SK-N-SH (cell line): ENCODE data around the gene ZNF106. TPM values are rescaled to one million over a fixed set of nuclear protein-coding genes. Genes with fewer than 3 reads are reported as not detected.
A peak's percentile ranks its signal among the peaks of the same experiment; 100 is the strongest.

Experiments
- CTCF ChIA-PET: fragments of 300-600, 350-600 bp; formaldehyde crosslinking; extraction: SDS; loops from one replicate; lab custom pipeline; 2021; lab: Yijun Ruan, JAX
- POLR2A ChIA-PET: fragments of 350-600 bp; sonication (Branson Sonifier 250); formaldehyde crosslinking; extraction: SDS; loops from one replicate; lab custom pipeline; 2020; ENCODE audit warnings: antibody characterized with exemption, inconsistent platforms; lab: Yijun Ruan, JAX
- DNase-seq: peaks from one replicate; pipeline ENCODE4 v3.0.0; 2012
- H2AFZ ChIP-seq: fragments of 200-600 bp; sonication (generic); 2 replicates; pipeline ENCODE4 v1.8.1; 2016; ENCODE audit warnings: antibody characterized with exemption, mild to moderate bottlenecking, low read depth
- H3F3A ChIP-seq: fragments of 200-600 bp; sonication (generic); replicated peaks from 2 replicates; pipeline ENCODE3; 2016; ENCODE audit warnings: antibody characterized with exemption, mild to moderate bottlenecking; ENCODE audit not compliant: insufficient read depth
- H3K27ac ChIP-seq, 2 experiments: fragments of 200-500 bp in 1 of 2; fragments of 200-600 bp in 1 of 2; sonication (Bioruptor generic) in 1 of 2; sonication (generic), shearing (Covaris generic) in 1 of 2; 2 replicates each; pipeline versions ENCODE4 v1.5.1 to v1.6.1; 2014 to 2016; ENCODE audit warnings: low read depth in 2 of 2, inconsistent platforms in 1 of 2, low read length in 1 of 2, mild to moderate bottlenecking in 1 of 2, mixed read lengths in 1 of 2
- H3K27me3 ChIP-seq: fragments of 200-600 bp; sonication (generic), shearing (Covaris generic); 2 replicates; pipeline ENCODE4 v1.6.1; 2016; ENCODE audit warnings: mixed run types; ENCODE audit not compliant: insufficient read depth
- H3K36me3 ChIP-seq, 2 experiments: fragments of 200-500 bp in 1 of 2; fragments of 200-600 bp in 1 of 2; sonication (Bioruptor generic) in 1 of 2; sonication (generic) in 1 of 2; replicated peaks in 1 of 2; 2 replicates each; pipeline versions ENCODE3 to v1.5.1; 2014 to 2016; ENCODE audit warnings: low read length in 1 of 2, mild to moderate bottlenecking in 1 of 2; ENCODE audit not compliant: insufficient read depth in 2 of 2, control insufficient read depth in 1 of 2
- H3K4me1 ChIP-seq, 2 experiments: fragments of 200-500 bp in 1 of 2; fragments of 200-600 bp in 1 of 2; sonication (Bioruptor generic) in 1 of 2; sonication (generic), shearing (Covaris generic) in 1 of 2; 2 replicates each; pipeline versions ENCODE4 v1.5.1 to v1.6.1; 2014 to 2016; ENCODE audit warnings: low read depth in 1 of 2, low read length in 1 of 2, mixed run types in 1 of 2; ENCODE audit not compliant: insufficient read depth in 2 of 2, control insufficient read depth in 1 of 2
- H3K4me2 ChIP-seq: fragments of 200-600 bp; sonication (generic), shearing (Covaris generic); 2 replicates; pipeline ENCODE4 v1.6.1; 2017; ENCODE audit warnings: mixed run types
- H3K4me3 ChIP-seq, 2 experiments: fragments of 200-500 bp in 1 of 2; fragments of 200-600 bp in 1 of 2; sonication (Bioruptor generic) in 1 of 2; sonication (generic), shearing (Covaris generic) in 1 of 2; 2 replicates each; pipeline versions ENCODE4 v1.5.1 to v1.8.1; 2014 to 2016; ENCODE audit warnings: low read depth in 2 of 2, inconsistent platforms in 1 of 2, low read length in 1 of 2, mild to moderate bottlenecking in 1 of 2, mixed read lengths in 1 of 2, moderate library complexity in 1 of 2
- H3K79me2 ChIP-seq: fragments of 200-600 bp; sonication (generic); 2 replicates; pipeline ENCODE4 v1.8.1; 2017; ENCODE audit warnings: mild to moderate bottlenecking; ENCODE audit not compliant: insufficient read depth
- H3K9ac ChIP-seq: fragments of 200-600 bp; sonication (generic); 2 replicates; pipeline ENCODE4 v1.6.1; 2017; ENCODE audit warnings: mixed run types
- H3K9me2 ChIP-seq: fragments of 200-600 bp; sonication (generic); 2 replicates; pipeline ENCODE4 v1.6.1; 2017; ENCODE audit warnings: mixed run types
- H3K9me3 ChIP-seq: fragments of 200-600 bp; sonication (generic); 2 replicates; pipeline ENCODE4 v1.6.1; 2017; ENCODE audit warnings: mixed run types, mild to moderate bottlenecking, moderate library complexity
- H4K20me1 ChIP-seq: fragments of 200-600 bp; sonication (generic); 2 replicates; pipeline ENCODE4 v1.6.1; 2017; ENCODE audit warnings: mild to moderate bottlenecking, mixed run types; ENCODE audit not compliant: insufficient read depth
- ELF1 ChIP-seq: IDR thresholded peaks from 2 replicates; pipeline ENCODE4 v1.4.0; 2012
- EP300 ChIP-seq, 2 experiments: IDR thresholded peaks; 2 replicates each; pipeline versions ENCODE4 v1.4.0 to v1.6.1; 2012; ENCODE audit warnings: borderline replicate concordance in 1 of 2, low read depth in 1 of 2, low read length in 1 of 2
- FOXM1 ChIP-seq: IDR thresholded peaks from 2 replicates; pipeline ENCODE4 v1.4.0; 2012; ENCODE audit warnings: low read depth, mild to moderate bottlenecking
- GABPA ChIP-seq: IDR thresholded peaks from 2 replicates; pipeline ENCODE4 v1.4.0; 2012; ENCODE audit warnings: low read depth, mild to moderate bottlenecking
- IRF3 ChIP-seq: fragments of 150-350 bp; IDR thresholded peaks from 2 replicates; pipeline ENCODE4 v1.6.1; 2016; ENCODE audit warnings: mild to moderate bottlenecking, low read depth, low read length
- MEF2A ChIP-seq: IDR thresholded peaks from 2 replicates; pipeline ENCODE4 v1.4.0; 2012; ENCODE audit warnings: low read depth, borderline replicate concordance
- RAD21 ChIP-seq: IDR thresholded peaks from 2 replicates; pipeline ENCODE4 v1.6.1; 2012; ENCODE audit warnings: mild to moderate bottlenecking, low read length
- RFX5 ChIP-seq: IDR thresholded peaks from 2 replicates; pipeline ENCODE4 v1.6.1; 2012; ENCODE audit warnings: mild to moderate bottlenecking, improper control_type of control experiment, low read length
- SMC3 ChIP-seq: IDR thresholded peaks from 2 replicates; pipeline ENCODE4 v1.6.1; 2012; ENCODE audit warnings: low read depth, low read length, improper control_type of control experiment
- TAF1 ChIP-seq: IDR thresholded peaks from 2 replicates; pipeline ENCODE4 v1.6.1; 2012; ENCODE audit warnings: low read depth, mild to moderate bottlenecking, low read length, moderate library complexity, borderline replicate concordance
- TEAD4 ChIP-seq: IDR thresholded peaks from 2 replicates; pipeline ENCODE4 v1.4.0; 2012; ENCODE audit warnings: mild to moderate bottlenecking, borderline replicate concordance; ENCODE audit not compliant: insufficient read depth
- YY1 ChIP-seq: IDR thresholded peaks from 2 replicates; pipeline ENCODE4 v1.4.0; 2012; ENCODE audit warnings: low read depth, mild to moderate bottlenecking
- WGBS: methylation state at CpG from one replicate; pipeline ENCODE4 v1.1.6; 2017; ENCODE audit warnings: low lambda C conversion rate; 5-methylcytosine and 5-hydroxymethylcytosine counted together
- polyA plus RNA-seq, 3 experiments: library from polyadenylated mRNA; depleted of rRNA; stranded (reverse); fragments of >200 nt; gene quantifications; 2 replicates each; pipeline ENCODE4 v1.2.3, GENCODE V29; 2012
- TF ChIP-seq, protein P1 (sequence below): IDR thresholded peaks from 2 replicates; pipeline ENCODE4 v1.4.0; 2012; ENCODE audit warnings: low read depth
- TF ChIP-seq, protein P2 (sequence below): IDR thresholded peaks from 2 replicates; pipeline ENCODE4 v1.6.1; 2012; ENCODE audit warnings: mild to moderate bottlenecking, low read depth, low read length, moderate library complexity
- TF ChIP-seq, protein P3 (sequence below): IDR thresholded peaks from 2 replicates; pipeline ENCODE4 v1.4.0; 2012; ENCODE audit warnings: low read depth, borderline replicate concordance

ZNF106 gene
- polyA plus RNA-seq, 1 of the 3 experiments (the other 2 are of a cell fraction), result 8.9 TPM

DNA sequence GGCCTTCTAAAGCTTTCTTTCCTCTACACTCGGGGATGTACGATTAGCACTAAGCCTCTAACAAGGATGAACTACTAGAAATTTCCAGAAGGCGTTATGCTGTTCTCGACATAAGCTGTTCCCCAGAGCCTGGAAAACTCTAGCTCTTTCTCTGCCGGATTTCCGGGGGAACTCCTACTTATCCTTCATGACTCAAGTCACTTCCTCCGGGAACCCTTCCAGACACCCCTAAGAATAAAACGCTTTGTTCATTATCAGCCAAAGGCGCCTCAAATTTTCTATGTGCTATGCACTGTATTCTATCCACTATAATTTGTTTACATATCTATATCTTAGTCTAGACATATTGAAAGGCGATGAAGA is 4.0 kb upstream of the ZNF106 start:
- H4K20me1 ChIP-seq, result peaks cover 4% of the 10 kb centered on the region; the same call in 1 of the 2 replicates
- H3K27me3 ChIP-seq, result no peaks in the 10 kb centered on the region
- peaks cover 44% of the 10 kb centered on the region for H3F3A ChIP-seq
- H2AFZ ChIP-seq, result peak overlapping the region; percentile 74
- no peaks in the 10 kb centered on the region for H3K36me3 ChIP-seq
- H3K9me3 ChIP-seq, result no peaks in the 10 kb centered on the region
- peaks cover 8 to 20% of the 10 kb centered on the region in 2 experiments for H3K4me1 ChIP-seq
- peak overlapping the region; percentile 90 to 99 for H3K27ac ChIP-seq
- CTCF ChIA-PET, result interaction anchor here (1.3 to 1.4 kb wide), 2 partner anchors 8 to 23 kb away, joined by 3 read pairs; no protein-coding TSS in a partner anchor
- TF ChIP-seq EP300 (IDR thresholded peaks at IDR 0.05; ENCODE audit: borderline replicate concordance in 1 of 2, low read depth in 1 of 2, low read length in 1 of 2) (peak in 1 of 2 experiments; percentile 64; a peak in 2 of 4 replicates), TEAD4 (no peak), FOXM1 (no peak), MEF2A (no peak), GABPA (peak; percentile 56; the same call in 1 of the 2 replicates), TAF1 (no peak), ELF1 (no peak), RAD21 (no peak), SMC3 (no peak), YY1 (no peak), IRF3 (no peak), RFX5 (no peak)
- TF ChIP-seq, protein P1, sequence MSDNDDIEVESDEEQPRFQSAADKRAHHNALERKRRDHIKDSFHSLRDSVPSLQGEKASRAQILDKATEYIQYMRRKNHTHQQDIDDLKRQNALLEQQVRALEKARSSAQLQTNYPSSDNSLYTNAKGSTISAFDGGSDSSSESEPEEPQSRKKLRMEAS, result no peak
- TF ChIP-seq, protein P2, sequence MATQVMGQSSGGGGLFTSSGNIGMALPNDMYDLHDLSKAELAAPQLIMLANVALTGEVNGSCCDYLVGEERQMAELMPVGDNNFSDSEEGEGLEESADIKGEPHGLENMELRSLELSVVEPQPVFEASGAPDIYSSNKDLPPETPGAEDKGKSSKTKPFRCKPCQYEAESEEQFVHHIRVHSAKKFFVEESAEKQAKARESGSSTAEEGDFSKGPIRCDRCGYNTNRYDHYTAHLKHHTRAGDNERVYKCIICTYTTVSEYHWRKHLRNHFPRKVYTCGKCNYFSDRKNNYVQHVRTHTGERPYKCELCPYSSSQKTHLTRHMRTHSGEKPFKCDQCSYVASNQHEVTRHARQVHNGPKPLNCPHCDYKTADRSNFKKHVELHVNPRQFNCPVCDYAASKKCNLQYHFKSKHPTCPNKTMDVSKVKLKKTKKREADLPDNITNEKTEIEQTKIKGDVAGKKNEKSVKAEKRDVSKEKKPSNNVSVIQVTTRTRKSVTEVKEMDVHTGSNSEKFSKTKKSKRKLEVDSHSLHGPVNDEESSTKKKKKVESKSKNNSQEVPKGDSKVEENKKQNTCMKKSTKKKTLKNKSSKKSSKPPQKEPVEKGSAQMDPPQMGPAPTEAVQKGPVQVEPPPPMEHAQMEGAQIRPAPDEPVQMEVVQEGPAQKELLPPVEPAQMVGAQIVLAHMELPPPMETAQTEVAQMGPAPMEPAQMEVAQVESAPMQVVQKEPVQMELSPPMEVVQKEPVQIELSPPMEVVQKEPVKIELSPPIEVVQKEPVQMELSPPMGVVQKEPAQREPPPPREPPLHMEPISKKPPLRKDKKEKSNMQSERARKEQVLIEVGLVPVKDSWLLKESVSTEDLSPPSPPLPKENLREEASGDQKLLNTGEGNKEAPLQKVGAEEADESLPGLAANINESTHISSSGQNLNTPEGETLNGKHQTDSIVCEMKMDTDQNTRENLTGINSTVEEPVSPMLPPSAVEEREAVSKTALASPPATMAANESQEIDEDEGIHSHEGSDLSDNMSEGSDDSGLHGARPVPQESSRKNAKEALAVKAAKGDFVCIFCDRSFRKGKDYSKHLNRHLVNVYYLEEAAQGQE, result no peak
- TF ChIP-seq, protein P3, sequence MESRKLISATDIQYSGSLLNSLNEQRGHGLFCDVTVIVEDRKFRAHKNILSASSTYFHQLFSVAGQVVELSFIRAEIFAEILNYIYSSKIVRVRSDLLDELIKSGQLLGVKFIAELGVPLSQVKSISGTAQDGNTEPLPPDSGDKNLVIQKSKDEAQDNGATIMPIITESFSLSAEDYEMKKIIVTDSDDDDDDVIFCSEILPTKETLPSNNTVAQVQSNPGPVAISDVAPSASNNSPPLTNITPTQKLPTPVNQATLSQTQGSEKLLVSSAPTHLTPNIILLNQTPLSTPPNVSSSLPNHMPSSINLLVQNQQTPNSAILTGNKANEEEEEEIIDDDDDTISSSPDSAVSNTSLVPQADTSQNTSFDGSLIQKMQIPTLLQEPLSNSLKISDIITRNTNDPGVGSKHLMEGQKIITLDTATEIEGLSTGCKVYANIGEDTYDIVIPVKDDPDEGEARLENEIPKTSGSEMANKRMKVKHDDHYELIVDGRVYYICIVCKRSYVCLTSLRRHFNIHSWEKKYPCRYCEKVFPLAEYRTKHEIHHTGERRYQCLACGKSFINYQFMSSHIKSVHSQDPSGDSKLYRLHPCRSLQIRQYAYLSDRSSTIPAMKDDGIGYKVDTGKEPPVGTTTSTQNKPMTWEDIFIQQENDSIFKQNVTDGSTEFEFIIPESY, result no peak
- peaks cover 53% of the 10 kb centered on the region for H3K79me2 ChIP-seq
- WGBS, result 12% methylated on average over 10 of the region's 10 CpGs
- no peaks in the 10 kb centered on the region for H3K9me2 ChIP-seq
- peak overlapping the region; percentile 86 for H3K9ac ChIP-seq
- peak; percentile 27 for DNase-seq
- peak overlapping the region; percentile 86 for H3K4me2 ChIP-seq
- H3K4me3 ChIP-seq, result peak overlapping the region; percentile 73
- POLR2A ChIA-PET, result interaction anchor here (0.7 to 1.5 kb wide), 4 partner anchors 12 to 219 kb away, joined by 3 to 6 read pairs (median 5); partner anchors contain the start of genes HAUS2, LRRC57 and STARD9
